ENCODE measurements around the gene CASP14. TPM values are rescaled to one million over a fixed set of nuclear protein-coding genes. Genes with fewer than 3 reads are reported as not detected.
"Not testable (repeated sequence)": the region's sequence is repeated elsewhere in the genome, so short reads cannot be mapped to it uniquely, and the experiment has no call there.

CASP14 gene
- total RNA-seq, 1 donor = not detected

- H3K27me3 ChIP-seq (ENCODE audit: insufficient read depth, low read length) = peaks cover 4% of the 10 kb centered on the region
- no peaks in the 10 kb centered on the region for H3K4me1 ChIP-seq (ENCODE audit: insufficient read depth, low read length)
- H3K4me3 ChIP-seq (ENCODE audit: low read length) = no peak overlapping the region
- no peaks in the 10 kb centered on the region for H3K9me3 ChIP-seq (ENCODE audit: low read depth, low read length)
These were observed 7.3 kb upstream of the CASP14 start for GRCh38 chr19:15042003-15042402.

GRCh38 chr19:15042826-15043225, 6.5 kb upstream of the CASP14 start:
- H3K4me3 ChIP-seq (ENCODE audit: low read length) = no peak overlapping the region
- H3K4me1 ChIP-seq (ENCODE audit: insufficient read depth, low read length) = no peaks in the 10 kb centered on the region
- no peaks in the 10 kb centered on the region for H3K9me3 ChIP-seq (ENCODE audit: low read depth, low read length)
- H3K27me3 ChIP-seq (ENCODE audit: insufficient read depth, low read length) = peaks cover 4% of the 10 kb centered on the region

GRCh38 chr19:15045506-15045905, 3.8 kb upstream of the CASP14 start:
- Histone ChIP-seq H3K27me3 (ENCODE audit: insufficient read depth, low read length) (peaks cover 4% of the 10 kb centered on the region), H3K4me3 (ENCODE audit: low read length) (no peak overlapping the region), H3K4me1 (ENCODE audit: insufficient read depth, low read length) (no peaks in the 10 kb centered on the region), H3K9me3 (ENCODE audit: low read depth, low read length) (no peaks in the 10 kb centered on the region)

GRCh38 chr19:15047680-15048079, 1.6 kb upstream of the CASP14 start:
- no peaks in the 10 kb centered on the region for H3K4me1 ChIP-seq (ENCODE audit: insufficient read depth, low read length)
- no peaks in the 10 kb centered on the region for H3K9me3 ChIP-seq (ENCODE audit: low read depth, low read length)
- no peak overlapping the region for H3K4me3 ChIP-seq (ENCODE audit: low read length)

GRCh38 chr19:15048128-15048527, 1.2 kb upstream of the CASP14 start:
- peaks cover 4% of the 10 kb centered on the region for H3K27me3 ChIP-seq (ENCODE audit: insufficient read depth, low read length)
- H3K9me3 ChIP-seq (ENCODE audit: low read depth, low read length) = no peaks in the 10 kb centered on the region
- H3K4me1 ChIP-seq (ENCODE audit: insufficient read depth, low read length) = no peaks in the 10 kb centered on the region
- H3K4me3 ChIP-seq (ENCODE audit: low read length) = no peak overlapping the region

More at GRCh38 chr19:15047680-15048079, 1.6 kb upstream of the CASP14 start:
- H3K27me3 ChIP-seq (ENCODE audit: insufficient read depth, low read length) = peaks cover 4% of the 10 kb centered on the region

GRCh38 chr19:15050639-15051038, 1.4 kb downstream of the CASP14 start:
- Histone ChIP-seq H3K4me1 (ENCODE audit: insufficient read depth, low read length) (no peaks in the 10 kb centered on the region), H3K4me3 (ENCODE audit: low read length) (no peak overlapping the region), H3K9me3 (ENCODE audit: low read depth, low read length) (no peaks in the 10 kb centered on the region), H3K27me3 (ENCODE audit: insufficient read depth, low read length) (peaks cover 4% of the 10 kb centered on the region)

GRCh38 chr19:15062036-15062435, 12.8 kb downstream of the CASP14 start:
- H3K9me3 ChIP-seq (ENCODE audit: low read depth, low read length) = no peaks in the 10 kb centered on the region
- no peaks in the 10 kb centered on the region for H3K4me1 ChIP-seq (ENCODE audit: insufficient read depth, low read length)
- no peaks in the 10 kb centered on the region for H3K27me3 ChIP-seq (ENCODE audit: insufficient read depth, low read length)
- H3K4me3 ChIP-seq (ENCODE audit: low read length) = no peak overlapping the region

- not testable (repeated sequence) for H3K4me1 ChIP-seq (ENCODE audit: insufficient read depth, low read length); H3K9me3 ChIP-seq (ENCODE audit: low read depth, low read length); H3K27me3 ChIP-seq (ENCODE audit: insufficient read depth, low read length); H3K4me3 ChIP-seq (ENCODE audit: low read length)
These were observed 21.1 kb downstream of the CASP14 start for GRCh38 chr19:15070386-15070785.

- Histone ChIP-seq H3K27me3 (ENCODE audit: insufficient read depth, low read length) (no peaks in the 10 kb centered on the region), H3K9me3 (ENCODE audit: low read depth, low read length) (no peaks in the 10 kb centered on the region), H3K4me3 (ENCODE audit: low read length) (no peak overlapping the region), H3K4me1 (ENCODE audit: insufficient read depth, low read length) (no peaks in the 10 kb centered on the region)
These were observed 23.8 kb downstream of the CASP14 start for GRCh38 chr19:15072930-15073647.

GRCh38 chr19:15074371-15074770, 25.1 kb downstream of the CASP14 start:
- H3K4me3 ChIP-seq (ENCODE audit: low read length) = no peak overlapping the region
- H3K9me3 ChIP-seq (ENCODE audit: low read depth, low read length) = no peaks in the 10 kb centered on the region
- no peaks in the 10 kb centered on the region for H3K27me3 ChIP-seq (ENCODE audit: insufficient read depth, low read length)
- no peaks in the 10 kb centered on the region for H3K4me1 ChIP-seq (ENCODE audit: insufficient read depth, low read length)

GRCh38 chr19:15075806-15076205, 26.5 kb downstream of the CASP14 start:
- H3K4me3 ChIP-seq (ENCODE audit: low read length) = no peak overlapping the region
- H3K4me1 ChIP-seq (ENCODE audit: insufficient read depth, low read length) = no peaks in the 10 kb centered on the region
- no peaks in the 10 kb centered on the region for H3K27me3 ChIP-seq (ENCODE audit: insufficient read depth, low read length)
- H3K9me3 ChIP-seq (ENCODE audit: low read depth, low read length) = no peaks in the 10 kb centered on the region

GRCh38 chr19:15080002-15080401, 30.7 kb downstream of the CASP14 start:
- not testable (repeated sequence) for H3K9me3 ChIP-seq (ENCODE audit: low read depth, low read length)

GRCh38 chr19:15081911-15082310, 32.6 kb downstream of the CASP14 start, which contains the start of gene OR1I1:
Gene OR1I1 (plus strand): TSS chr19:15082211. CDS start chr19:15087066, 4,855 bp downstream.
- H3K27me3 ChIP-seq (ENCODE audit: insufficient read depth, low read length) = no peaks in the 10 kb centered on the region
- H3K4me3 ChIP-seq (ENCODE audit: low read length) = no peak within 1 kb of the TSS
- no peaks in the 10 kb centered on the region for H3K4me1 ChIP-seq (ENCODE audit: insufficient read depth, low read length)
- no peaks in the 10 kb centered on the region for H3K9me3 ChIP-seq (ENCODE audit: low read depth, low read length)

More at GRCh38 chr19:15080002-15080401, 30.7 kb downstream of the CASP14 start:
- H3K27me3 ChIP-seq (ENCODE audit: insufficient read depth, low read length); H3K4me3 ChIP-seq (ENCODE audit: low read length); H3K4me1 ChIP-seq (ENCODE audit: insufficient read depth, low read length): not testable (repeated sequence)

GRCh38 chr19:15087182-15087581, 37.9 kb downstream of the CASP14 start:
- Histone ChIP-seq H3K9me3 (ENCODE audit: low read depth, low read length) (no peaks in the 10 kb centered on the region), H3K4me1 (ENCODE audit: insufficient read depth, low read length) (peaks cover 4% of the 10 kb centered on the region), H3K27me3 (ENCODE audit: insufficient read depth, low read length) (no peaks in the 10 kb centered on the region), H3K4me3 (ENCODE audit: low read length) (no peak overlapping the region)

- H3K4me3 ChIP-seq (ENCODE audit: low read length) = no peak overlapping the region
- no peaks in the 10 kb centered on the region for H3K27me3 ChIP-seq (ENCODE audit: insufficient read depth, low read length)
- H3K9me3 ChIP-seq (ENCODE audit: low read depth, low read length) = no peaks in the 10 kb centered on the region
- peaks cover 5% of the 10 kb centered on the region for H3K4me1 ChIP-seq (ENCODE audit: insufficient read depth, low read length)
These were observed 42.9 kb downstream of the CASP14 start for GRCh38 chr19:15091918-15092753.
